ENCODE measurements around the gene SIRT5. TPM values are rescaled to one million over a fixed set of nuclear protein-coding genes. Genes with fewer than 3 reads are reported as not detected.

The SIRT5 gene
- total RNA-seq, 2 donors from 2014 or later, result 12.1 to 19.0 TPM

- DNase-seq, result no peak
- Histone ChIP-seq H3K27me3 (ENCODE audit: control insufficient read depth, insufficient read depth, low read length, poor library complexity, severe bottlenecking) (no peaks in the 10 kb centered on the region), H3K9ac (ENCODE audit: extremely low read depth, low read length, poor library complexity, severe bottlenecking) (no peak overlapping the region), H3K9me3 (ENCODE audit: control insufficient read depth, low read length) (peaks cover 7% of the 10 kb centered on the region), H3K27ac (ENCODE audit: low read depth, low read length) (no peak overlapping the region), H3K36me3 (ENCODE audit: control insufficient read depth, insufficient read depth, low read length) (peaks cover 15% of the 10 kb centered on the region), H3K4me1 (ENCODE audit: control insufficient read depth, insufficient read depth, low read length) (no peaks in the 10 kb centered on the region), H3K4me3 (ENCODE audit: low read length) (no peak overlapping the region)
- 83% methylated on average over 1 of the region's 1 CpG; no CpG with 5 or more reads in 1 of the 2 experiments for WGBS, 2 experiments (ENCODE audit: insufficient coverage in 1 of 2, insufficient read length in 1 of 2)
- no peak overlapping the region for H3K27ac Mint-ChIP-seq
- H3K4me3 Mint-ChIP-seq, result no peak overlapping the region
- H3K4me1 Mint-ChIP-seq, result no peaks in the 10 kb centered on the region
- peaks cover 6% of the 10 kb centered on the region for H3K9me3 Mint-ChIP-seq
- H3K36me3 Mint-ChIP-seq (ENCODE audit: low read depth), result peaks cover 37% of the 10 kb centered on the region
- no peaks in the 10 kb centered on the region for H3K27me3 Mint-ChIP-seq (ENCODE audit: insufficient read depth)
- no peak for TF ChIP-seq CTCF (conservative IDR thresholded peaks at IDR 0.05)
These were observed 5.5 kb downstream of the SIRT5 start for GRCh38 chr6:13579911-13580310.

DNA sequence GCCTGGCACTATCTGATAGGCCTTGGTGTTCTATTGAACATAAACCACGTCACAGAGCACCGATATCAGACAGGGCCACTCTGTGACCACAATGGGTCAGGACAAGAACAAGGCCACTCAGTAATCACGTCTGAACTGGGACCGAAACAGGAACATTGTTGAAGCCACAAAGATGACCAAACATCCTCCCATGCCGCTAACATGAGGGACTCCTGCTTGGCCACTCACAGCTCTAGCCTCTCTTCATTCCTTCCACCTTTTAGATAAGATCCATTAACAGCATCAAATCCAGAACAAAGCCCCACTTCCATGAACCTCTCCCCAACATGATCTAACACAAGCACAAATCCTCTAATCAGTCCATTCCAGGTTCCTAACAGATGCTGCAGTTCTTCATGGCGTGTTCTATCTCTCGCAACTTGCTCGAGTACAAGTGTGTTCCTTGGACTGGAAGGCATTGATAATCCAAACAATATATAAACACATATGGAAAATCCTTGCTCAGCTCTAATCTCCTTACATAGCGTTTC lies 7.4 kb downstream of the SIRT5 start:
- H3K4me1 ChIP-seq (ENCODE audit: control insufficient read depth, insufficient read depth, low read length), result no peaks in the 10 kb centered on the region
- peaks cover 15% of the 10 kb centered on the region for H3K36me3 ChIP-seq (ENCODE audit: control insufficient read depth, insufficient read depth, low read length)
- DNase-seq, result no peak
- no peaks in the 10 kb centered on the region for H3K27me3 Mint-ChIP-seq (ENCODE audit: insufficient read depth)
- no peak overlapping the region for H3K27ac ChIP-seq (ENCODE audit: low read depth, low read length)
- no peak overlapping the region for H3K4me3 Mint-ChIP-seq
- H3K27me3 ChIP-seq (ENCODE audit: control insufficient read depth, insufficient read depth, low read length, poor library complexity, severe bottlenecking), result no peaks in the 10 kb centered on the region
- no peak for TF ChIP-seq CTCF (conservative IDR thresholded peaks at IDR 0.05)
- no peak overlapping the region for H3K27ac Mint-ChIP-seq
- no peak overlapping the region for H3K4me3 ChIP-seq (ENCODE audit: low read length)
- 96% methylated on average over 8 to 9 of the region's 9 CpGs for WGBS, 2 experiments (ENCODE audit: insufficient coverage in 1 of 2, insufficient read length in 1 of 2)
- H3K9me3 ChIP-seq (ENCODE audit: control insufficient read depth, low read length), result peaks cover 4% of the 10 kb centered on the region
- no peak overlapping the region for H3K9ac ChIP-seq (ENCODE audit: extremely low read depth, low read length, poor library complexity, severe bottlenecking)
- no peaks in the 10 kb centered on the region for H3K4me1 Mint-ChIP-seq
- peaks cover 46% of the 10 kb centered on the region for H3K36me3 Mint-ChIP-seq (ENCODE audit: low read depth)
- peaks cover 6% of the 10 kb centered on the region for H3K9me3 Mint-ChIP-seq

- WGBS, 2 experiments (ENCODE audit: insufficient coverage in 1 of 2, insufficient read length in 1 of 2), result 92 to 93% methylated on average over 4 to 7 of the region's 7 CpGs
These were observed 12.5 kb downstream of the SIRT5 start for GRCh38 chr6:13586603-13587542.

More at GRCh38 chr6:13586603-13587542, 12.5 kb downstream of the SIRT5 start:
- Histone ChIP-seq H3K27ac (ENCODE audit: low read depth, low read length) (no peak overlapping the region), H3K4me1 (ENCODE audit: control insufficient read depth, insufficient read depth, low read length) (no peaks in the 10 kb centered on the region), H3K4me3 (ENCODE audit: low read length) (no peak overlapping the region), H3K9me3 (ENCODE audit: control insufficient read depth, low read length) (no peaks in the 10 kb centered on the region), H3K9ac (ENCODE audit: extremely low read depth, low read length, poor library complexity, severe bottlenecking) (no peak overlapping the region), H3K27me3 (ENCODE audit: control insufficient read depth, insufficient read depth, low read length, poor library complexity, severe bottlenecking) (no peaks in the 10 kb centered on the region), H3K36me3 (ENCODE audit: control insufficient read depth, insufficient read depth, low read length) (peaks cover 16% of the 10 kb centered on the region)
- Mint-ChIP-seq H3K27ac (no peak overlapping the region), H3K27me3 (ENCODE audit: insufficient read depth) (no peaks in the 10 kb centered on the region), H3K36me3 (ENCODE audit: low read depth) (peaks cover 40% of the 10 kb centered on the region), H3K4me1 (no peaks in the 10 kb centered on the region), H3K9me3 (no peaks in the 10 kb centered on the region), H3K4me3 (no peak overlapping the region)
- TF ChIP-seq CTCF (conservative IDR thresholded peaks at IDR 0.05), result no peak
- DNase-seq, result no peak
